T-helper 22 cell (primary cell): ENCODE results near the gene PAQR8.
"Not testable (repeated sequence)": the region's sequence is repeated elsewhere in the genome, so short reads cannot be mapped to it uniquely, and the experiment has no call there.

Experiments used
- DNase-seq: peaks from one replicate; pipeline ENCODE4 v3.0.0-alpha.2; 2020; ENCODE audit warnings: low read depth

PAQR8 gene

DNA sequence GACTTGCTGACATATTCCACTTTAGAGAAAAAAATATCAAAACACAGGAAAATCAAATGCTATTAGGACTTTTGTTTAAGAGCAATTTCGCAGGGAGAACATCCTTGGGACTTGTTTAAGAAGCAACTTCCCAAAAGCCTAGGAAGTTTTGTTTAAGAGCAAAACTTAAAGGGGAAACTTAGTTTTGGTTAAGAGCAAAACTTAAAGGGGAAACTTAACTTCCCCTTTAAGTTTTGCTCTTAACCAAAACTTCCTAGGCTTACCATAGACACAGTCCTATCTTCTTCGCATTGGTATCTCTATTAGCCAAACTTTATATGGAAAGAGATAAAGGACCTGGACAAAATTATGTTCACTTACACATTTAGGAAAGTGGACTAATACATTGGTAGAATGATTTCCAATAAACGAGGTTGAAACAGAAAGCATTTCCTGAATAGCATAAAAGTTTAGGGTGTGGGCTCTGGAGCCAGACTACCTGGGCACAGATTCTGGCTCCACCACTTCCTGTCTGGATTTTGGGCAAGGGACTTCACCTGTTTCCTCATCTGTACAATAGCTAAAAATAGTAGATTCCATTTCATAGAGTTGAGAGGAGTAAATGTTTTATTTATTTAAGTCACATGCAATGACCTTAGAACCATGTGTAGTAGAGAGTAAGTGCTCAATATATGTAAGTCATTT is 15.7 kb downstream of the PAQR8 start:
- DNase-seq: no peak

DNA sequence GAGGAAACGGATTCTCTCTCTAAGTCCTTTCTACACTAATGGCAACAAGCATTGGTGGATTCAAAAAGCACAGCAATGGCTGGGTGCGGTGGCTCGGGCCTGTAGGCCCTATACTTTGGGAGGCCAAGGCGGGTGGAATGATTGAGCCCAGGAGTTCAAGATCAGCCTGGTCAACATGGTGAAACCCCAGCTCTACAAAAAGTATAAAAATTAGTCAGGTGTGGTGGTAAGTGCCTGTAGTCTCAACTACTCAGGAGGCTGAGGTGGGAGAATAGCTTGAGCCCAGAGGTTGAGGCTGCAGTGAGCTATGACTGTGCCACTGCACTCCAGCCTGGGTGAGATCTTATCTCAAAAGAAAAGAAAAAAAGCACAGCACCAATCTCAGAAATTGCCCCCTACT is 19.3 kb downstream of the PAQR8 start:
- DNase-seq: no peak

DNA sequence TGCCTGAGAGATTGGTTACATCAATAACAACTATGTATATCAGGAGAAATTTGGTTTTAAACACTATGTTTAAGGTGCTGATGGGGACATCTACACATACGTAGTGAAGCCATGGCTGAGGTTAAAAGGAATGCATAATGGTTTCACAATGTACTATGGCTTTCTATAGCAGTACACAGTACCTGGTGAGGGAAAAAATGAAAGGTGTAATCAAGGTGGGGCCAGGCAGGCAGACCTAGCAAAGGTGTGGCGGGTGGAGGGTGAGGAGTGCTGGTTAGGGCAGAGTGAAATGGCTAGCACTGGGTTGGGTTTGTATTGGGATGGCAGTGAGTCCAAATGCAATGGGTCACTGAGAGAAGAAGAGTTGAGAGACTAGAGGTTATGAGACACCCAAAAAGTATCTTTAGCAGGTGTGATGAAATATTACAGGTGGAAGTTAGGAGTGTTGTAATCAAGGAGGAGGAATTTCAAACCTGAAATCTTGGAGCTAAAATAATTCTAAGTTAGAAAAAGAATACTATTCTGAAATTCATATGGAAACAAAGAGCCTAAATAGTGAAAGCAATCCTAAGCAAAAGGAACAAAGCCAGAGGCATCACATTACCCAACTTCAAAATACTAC is 22.3 kb downstream of the PAQR8 start:
- no peak for DNase-seq

DNA sequence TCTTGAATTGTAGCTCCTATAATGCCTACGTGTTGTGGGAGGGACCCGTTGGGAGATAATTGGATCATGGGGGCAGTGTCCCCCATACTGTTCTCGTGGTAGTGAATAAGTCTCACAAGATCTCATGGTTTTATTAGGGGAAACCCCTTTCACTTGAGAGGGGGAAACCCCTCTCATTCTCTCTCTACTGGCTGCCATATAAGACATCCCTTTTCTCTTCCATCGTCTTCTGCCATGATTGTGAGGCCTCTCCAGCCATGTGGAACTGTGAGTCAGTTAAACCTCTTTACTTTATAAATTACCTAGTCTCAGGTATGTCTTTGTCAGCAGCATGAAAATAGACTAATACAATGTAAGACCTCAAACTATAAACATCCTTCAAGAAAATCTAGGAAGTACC is 23.1 kb downstream of the PAQR8 start:
- DNase-seq: no peak

GRCh38 chr6:52388119-52388518 is 26.2 kb downstream of the PAQR8 start:
- DNase-seq: not testable (repeated sequence)

GRCh38 chr6:52388790-52389189 is 26.8 kb downstream of the PAQR8 start:
- DNase-seq: no peak

- DNase-seq: no peak
Measured at GRCh38 chr6:52389264-52389625, 27.3 kb downstream of the PAQR8 start.

DNA sequence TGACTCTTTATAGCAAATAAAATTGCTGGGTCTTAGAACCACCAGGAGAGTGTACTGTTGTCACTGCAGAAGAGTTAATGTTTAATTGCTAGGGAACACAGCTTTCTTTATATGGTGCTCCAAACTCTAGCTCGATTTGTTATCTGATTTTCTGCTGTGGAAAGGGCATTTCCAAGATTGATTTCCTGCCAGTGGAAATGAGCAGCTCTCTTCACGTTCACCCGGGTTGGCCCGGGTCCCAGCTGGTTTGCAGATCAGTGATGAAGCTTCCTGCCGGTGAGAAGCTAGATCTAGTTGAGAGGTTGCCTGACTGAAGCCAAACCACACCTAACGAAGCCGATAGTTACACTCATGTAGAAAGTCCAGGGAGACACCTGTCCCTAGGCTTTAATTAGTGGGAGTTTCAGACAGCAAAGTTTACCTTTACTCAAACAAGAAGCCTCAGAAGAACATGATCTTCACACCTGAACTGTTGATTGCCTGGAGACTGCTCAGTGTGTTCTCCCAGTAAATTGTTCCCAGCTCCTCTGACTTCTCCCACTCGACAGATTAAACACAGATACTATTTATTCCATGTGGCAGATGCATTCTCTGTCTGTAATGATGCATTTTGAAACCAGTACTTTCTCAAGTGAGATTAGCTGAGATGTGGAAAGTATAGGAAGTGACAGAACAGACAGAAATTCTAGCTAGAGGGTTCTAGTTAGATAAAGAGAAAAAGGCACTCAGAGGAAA is 27.8 kb downstream of the PAQR8 start:
- peak; percentile 73 for DNase-seq

DNA sequence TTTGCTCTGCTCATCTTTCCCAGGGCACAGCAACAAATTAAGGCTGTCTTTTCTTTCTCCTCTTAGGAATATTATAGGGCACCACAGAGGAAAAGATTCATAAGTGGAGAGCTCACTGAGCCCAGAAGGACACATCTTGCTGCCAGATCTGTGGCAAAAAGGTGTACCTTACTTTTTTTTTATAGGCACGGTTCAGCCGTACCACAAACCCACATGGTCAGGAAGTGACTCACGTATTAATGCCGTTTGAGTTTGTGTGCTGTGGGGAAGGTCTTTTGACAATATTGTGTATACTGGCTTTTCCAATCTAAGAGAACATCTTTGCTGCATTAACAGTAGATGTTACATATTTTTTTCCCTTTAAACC is 28.4 kb downstream of the PAQR8 start:
- peak; percentile 65 for DNase-seq

GRCh38 chr6:52391599-52391998 is 29.6 kb downstream of the PAQR8 start:
- DNase-seq: no peak

DNA sequence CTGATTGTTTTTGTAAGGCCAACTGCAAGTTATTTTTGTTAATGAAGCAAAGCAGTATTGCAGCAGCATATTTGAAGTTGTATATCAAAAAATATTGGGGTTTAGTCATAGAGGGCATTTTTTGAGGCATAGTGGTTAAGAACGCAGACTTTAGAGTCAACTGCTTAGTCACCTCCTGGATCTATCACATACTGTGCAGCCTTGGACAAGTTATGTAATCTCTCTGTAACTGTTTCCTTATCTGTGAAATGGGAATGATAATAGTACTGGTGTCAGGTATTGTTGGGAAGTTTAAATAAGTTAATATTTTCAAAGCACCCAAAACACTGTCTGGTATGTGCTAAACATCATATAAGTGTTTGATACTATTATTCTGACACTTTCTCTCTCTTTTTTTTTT is 31.0 kb downstream of the PAQR8 start:
- no peak for DNase-seq

DNA sequence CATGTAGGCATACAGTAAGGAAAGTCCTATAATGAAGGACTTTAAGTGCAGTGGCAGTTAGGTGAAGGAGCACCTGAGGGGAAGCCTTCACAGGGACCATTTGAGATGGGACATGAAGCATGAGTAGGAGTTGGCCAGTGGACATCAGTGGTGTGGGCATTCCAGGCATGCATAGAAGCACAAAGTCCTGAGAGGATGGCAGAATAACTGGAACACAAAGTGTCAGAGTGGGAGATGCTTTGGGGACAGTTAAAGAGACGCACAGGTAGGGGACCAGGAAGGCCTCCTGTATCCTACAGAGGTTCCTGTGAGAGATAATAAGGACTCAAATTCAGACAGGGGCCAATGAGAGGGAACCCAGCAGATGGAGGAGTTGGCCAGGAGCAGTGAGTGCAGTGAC is 31.8 kb downstream of the PAQR8 start:
- no peak for DNase-seq

DNA sequence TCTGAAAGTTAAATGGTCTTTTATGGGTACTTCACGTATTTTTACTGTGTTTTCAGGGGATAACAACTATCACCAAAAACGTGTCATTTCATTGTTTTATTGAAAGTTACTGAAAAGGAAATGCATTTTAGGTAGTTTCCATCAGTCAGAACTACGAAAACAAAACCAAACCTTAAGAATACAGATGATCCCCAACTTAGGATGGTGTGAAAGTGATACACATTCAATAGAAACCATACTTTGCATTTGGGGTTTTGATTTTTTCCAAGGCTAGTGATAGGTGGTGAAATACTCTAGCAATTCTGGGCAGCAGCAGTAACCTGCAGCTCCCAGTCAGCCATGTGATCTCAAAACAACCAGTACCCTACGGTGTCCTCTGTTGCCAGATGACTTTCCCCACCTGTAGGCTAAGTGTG is 32.3 kb downstream of the PAQR8 start:
- DNase-seq: no peak

GRCh38 chr6:52395969-52396368 is 34.0 kb downstream of the PAQR8 start:
- DNase-seq: no peak

GRCh38 chr6:52399511-52400312 is 37.8 kb downstream of the PAQR8 start:
- no peak for DNase-seq

GRCh38 chr6:52400313-52401041 is 38.5 kb downstream of the PAQR8 start:
- no peak for DNase-seq

DNA sequence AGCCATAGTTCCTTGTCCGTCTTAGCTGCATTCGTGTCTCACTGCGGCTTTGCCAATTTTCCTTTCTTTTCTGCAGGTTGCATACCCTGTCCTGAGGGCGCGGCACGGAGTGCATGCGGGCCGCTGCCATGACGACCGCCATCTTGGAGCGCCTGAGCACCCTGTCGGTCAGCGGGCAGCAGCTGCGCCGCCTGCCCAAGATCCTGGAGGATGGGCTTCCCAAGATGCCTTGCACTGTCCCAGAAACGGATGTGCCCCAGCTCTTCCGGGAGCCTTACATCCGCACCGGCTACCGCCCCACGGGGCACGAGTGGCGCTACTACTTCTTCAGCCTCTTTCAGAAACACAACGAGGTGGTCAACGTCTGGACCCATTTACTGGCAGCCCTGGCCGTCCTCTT is 41.1 kb downstream of the PAQR8 start:
- no peak for DNase-seq

- no peak for DNase-seq
Measured at GRCh38 chr6:52403627-52404026, 41.7 kb downstream of the PAQR8 start.

DNA sequence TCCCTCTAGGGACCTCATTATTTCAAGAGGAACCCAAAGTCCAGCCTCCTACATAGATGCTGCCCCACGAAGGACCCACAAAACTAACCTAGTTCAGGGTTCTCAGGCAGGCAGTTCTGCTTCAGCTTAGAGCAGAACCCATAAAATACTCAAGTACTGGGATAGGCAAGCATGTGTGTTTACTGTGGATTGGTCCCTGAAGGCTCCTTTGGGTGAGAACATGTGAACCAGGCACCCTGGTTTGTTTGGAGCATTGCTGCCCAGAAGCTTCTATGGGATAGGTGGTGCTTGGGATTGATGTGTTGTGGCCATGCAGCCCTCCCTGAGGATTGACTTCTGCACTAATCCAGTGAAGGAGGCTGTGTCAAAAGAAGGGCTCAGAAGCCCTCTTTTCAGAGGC is 43.3 kb downstream of the PAQR8 start:
- DNase-seq: no peak

- no peak for DNase-seq
Measured at GRCh38 chr6:52407467-52407866, 45.5 kb downstream of the PAQR8 start.

DNA sequence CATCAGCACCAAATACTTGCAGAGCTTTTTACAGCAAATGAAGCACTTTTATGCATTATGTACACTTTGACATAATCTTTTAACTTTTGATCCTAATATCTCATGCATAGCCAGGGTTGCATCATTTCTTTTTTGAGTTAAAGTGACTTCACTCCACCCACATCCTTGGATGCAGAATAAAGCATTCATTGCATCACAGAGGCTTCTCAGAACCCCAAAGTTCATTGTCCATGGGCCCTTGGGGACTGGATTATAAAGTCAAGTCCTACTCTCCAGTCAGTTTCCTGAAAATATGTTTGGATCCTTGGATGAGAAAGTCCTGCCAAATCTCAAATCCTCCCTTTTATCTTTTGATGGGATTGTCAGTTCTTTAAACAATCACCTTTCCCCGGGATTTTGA is 47.5 kb downstream of the PAQR8 start:
- DNase-seq: no peak

GRCh38 chr6:52410979-52411378 is 49.0 kb downstream of the PAQR8 start:
- no peak for DNase-seq
